Naive thymus-derived CD8-positive, alpha-beta T cell (primary cell): Measurements from ENCODE around the gene TEAD1. TPM values are rescaled to one million over a fixed set of nuclear protein-coding genes. Genes with fewer than 3 reads are reported as not detected.

Experiments used
- ATAC-seq, 2 donors: fragments of 150-1000 bp; cut with Tn5 transposase in 1 of 2; sonication (Bioruptor Pico), chemical (Tn5 transposase) in 1 of 2; 1 replicate in 1 of 2; 2 replicates in 1 of 2; pipeline ENCODE4 v1.10.0; 2021; ENCODE audit warnings: mild to moderate bottlenecking in 2 of 2, moderate library complexity in 2 of 2
- POLR2A ChIA-PET: fragments of 350-600 bp; sonication (Branson Sonifier 250); formaldehyde crosslinking; loops from one replicate; lab custom pipeline; 2021; ENCODE audit warnings: antibody characterized with exemption; lab: Charles Lee
- DNase-seq, 10 donors: peaks; one replicate each; pipeline versions ENCODE4 v3.0.0 to v3.0.0-alpha.2; 2020 to 2022
- H3K27ac Mint-ChIP-seq, 10 donors: one replicate each; pipeline ENCODE4 v1.8.0; 2020 to 2022; ENCODE audit warnings: mild to moderate bottlenecking in 10 of 10, mixed read lengths in 10 of 10, moderate library complexity in 4 of 10, inconsistent platforms in 1 of 10
- H3K27me3 Mint-ChIP-seq, 5 donors: one replicate each; pipeline ENCODE4 v1.8.0; 2021 to 2022; ENCODE audit warnings: mixed read lengths in 5 of 5
- H3K36me3 Mint-ChIP-seq, 3 donors: one replicate each; pipeline ENCODE4 v1.8.0; 2020 to 2022; ENCODE audit warnings: mixed read lengths in 3 of 3, mild to moderate bottlenecking in 2 of 3, inconsistent platforms in 1 of 3
- H3K4me1 Mint-ChIP-seq, 4 donors: one replicate each; pipeline ENCODE4 v1.8.0; 2021 to 2022; ENCODE audit warnings: mixed read lengths in 4 of 4
- H3K4me3 Mint-ChIP-seq, 10 donors: one replicate each; pipeline ENCODE4 v1.8.0; 2020 to 2022; ENCODE audit warnings: mild to moderate bottlenecking in 10 of 10, mixed read lengths in 10 of 10, moderate library complexity in 6 of 10, inconsistent platforms in 1 of 10
- H3K9me3 Mint-ChIP-seq, 9 donors: one replicate each; pipeline ENCODE4 v1.8.0; 2020 to 2022; ENCODE audit warnings: mixed read lengths in 9 of 9, mild to moderate bottlenecking in 3 of 9, inconsistent platforms in 1 of 9, moderate library complexity in 1 of 9
- polyA plus RNA-seq, 3 donors: library from polyadenylated mRNA; unstranded; fragments of 300-500 nt; fragmentation: Illumina TruSeq; gene quantifications; one replicate each; pipeline ENCODE4 v1.2.3, GENCODE V29; 2021
- total RNA-seq, 8 experiments: library from RNA in 2 of 8; stranded (reverse) in 2 of 8; gene quantifications; one replicate each; pipeline ENCODE4 v1.2.3 and lab custom pipeline; 2021 to 2026

Gene TEAD1
- total and polyA plus RNA-seq, 5 experiments from 2014 or later: not detected

DNA sequence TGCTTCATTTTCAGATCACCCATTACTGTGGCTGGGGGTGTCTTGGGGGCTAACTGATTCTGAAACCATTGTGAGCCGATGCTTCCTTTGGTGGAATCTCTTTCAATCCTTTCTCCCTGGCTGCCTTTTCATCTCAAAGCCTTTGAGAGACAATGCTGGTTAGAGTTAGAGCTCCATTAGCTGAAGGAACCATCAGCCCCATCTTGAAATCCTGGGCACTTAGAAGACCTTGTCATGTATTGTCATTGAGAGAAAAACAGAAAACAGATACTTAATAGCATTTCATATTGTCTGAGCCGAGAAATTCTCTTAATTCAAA is 6.7 kb downstream of the TEAD1 start:
- DNase-seq (no peak), ATAC-seq (no peak)
- Mint-ChIP-seq H3K9me3 (peaks cover 0 to 18% (median 5%) of the 10 kb centered on the region in 9 donors), H3K36me3 (peaks cover 0 to 2% (median 0%) of the 10 kb centered on the region in 3 donors), H3K4me1 (peaks cover 0 to 8% (median 1%) of the 10 kb centered on the region in 4 donors), H3K4me3 (peak overlapping the region in 1 of 10 donors; percentile 12), H3K27me3 (peaks cover 57 to 100% (median 75%) of the 10 kb centered on the region in 5 donors), H3K27ac (no peak overlapping the region)
- POLR2A ChIA-PET: no interaction called here

GRCh38 chr11:12681466-12681865 is 7.2 kb downstream of the TEAD1 start:
- no peak for DNase-seq
- H3K36me3 Mint-ChIP-seq: peaks cover 0 to 2% (median 0%) of the 10 kb centered on the region in 3 donors
- ATAC-seq: no peak
- peaks cover 0 to 18% (median 4%) of the 10 kb centered on the region in 9 donors for H3K9me3 Mint-ChIP-seq
- peaks cover 52 to 98% (median 71%) of the 10 kb centered on the region in 5 donors for H3K27me3 Mint-ChIP-seq
- no peak overlapping the region for H3K4me3 Mint-ChIP-seq
- H3K27ac Mint-ChIP-seq: no peak overlapping the region
- POLR2A ChIA-PET: no interaction called here
- H3K4me1 Mint-ChIP-seq: peaks cover 0 to 8% (median 1%) of the 10 kb centered on the region in 4 donors

GRCh38 chr11:12682288-12682687 is 8.1 kb downstream of the TEAD1 start:
- POLR2A ChIA-PET: no interaction called here
- ATAC-seq (no peak), DNase-seq (no peak)
- Mint-ChIP-seq H3K9me3 (peaks cover 0 to 12% (median 3%) of the 10 kb centered on the region in 9 donors), H3K36me3 (peaks cover 0 to 2% (median 0%) of the 10 kb centered on the region in 3 donors), H3K4me1 (peaks cover 0 to 8% (median 1%) of the 10 kb centered on the region in 4 donors), H3K27me3 (peaks cover 51 to 96% (median 73%) of the 10 kb centered on the region in 5 donors), H3K4me3 (no peak overlapping the region), H3K27ac (no peak overlapping the region)

GRCh38 chr11:12682737-12683500 is 8.7 kb downstream of the TEAD1 start:
- no peak overlapping the region for H3K4me3 Mint-ChIP-seq
- H3K9me3 Mint-ChIP-seq: peaks cover 0 to 9% (median under 1%) of the 10 kb centered on the region in 9 donors
- peaks cover 49 to 96% (median 74%) of the 10 kb centered on the region in 5 donors for H3K27me3 Mint-ChIP-seq
- H3K36me3 Mint-ChIP-seq: peaks cover 0 to 2% (median 0%) of the 10 kb centered on the region in 3 donors
- peaks cover 0 to 8% (median 1%) of the 10 kb centered on the region in 4 donors for H3K4me1 Mint-ChIP-seq
- DNase-seq (no peak), ATAC-seq (no peak)
- no peak overlapping the region for H3K27ac Mint-ChIP-seq
- POLR2A ChIA-PET: no interaction called here

GRCh38 chr11:12683874-12684273 is 9.7 kb downstream of the TEAD1 start:
- H3K4me1 Mint-ChIP-seq: peaks cover 0 to 8% (median 1%) of the 10 kb centered on the region in 4 donors
- peaks cover 46 to 96% (median 73%) of the 10 kb centered on the region in 5 donors for H3K27me3 Mint-ChIP-seq
- ATAC-seq (no peak), DNase-seq (no peak)
- no peak overlapping the region for H3K27ac Mint-ChIP-seq
- peaks cover 0 to 7% (median 0%) of the 10 kb centered on the region in 9 donors for H3K9me3 Mint-ChIP-seq
- POLR2A ChIA-PET: no interaction called here
- H3K4me3 Mint-ChIP-seq: no peak overlapping the region
- peaks cover 0 to 2% (median 0%) of the 10 kb centered on the region in 3 donors for H3K36me3 Mint-ChIP-seq

DNA sequence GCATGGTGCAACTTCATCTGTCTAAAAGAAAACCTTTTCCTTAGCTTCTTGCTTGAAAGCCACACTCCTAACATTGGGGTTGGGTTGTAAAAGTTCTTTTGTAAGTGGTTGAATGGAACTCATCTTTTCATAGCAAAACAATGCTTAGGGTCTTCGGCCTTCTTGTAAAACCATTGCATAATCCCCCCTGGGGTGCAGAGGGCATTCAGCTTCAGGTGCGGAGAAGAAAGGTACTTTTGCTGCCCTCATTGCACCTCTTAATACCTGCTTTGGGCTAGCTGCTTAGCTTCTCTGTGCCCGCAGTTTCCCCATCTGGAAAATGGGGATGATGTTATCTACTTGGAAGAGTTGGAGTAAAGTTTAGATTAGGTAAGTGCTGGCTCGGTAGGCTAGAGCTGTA is 10.1 kb downstream of the TEAD1 start:
- DNase-seq (no peak), ATAC-seq (no peak)
- H3K27ac Mint-ChIP-seq: peak overlapping the region in 1 of 10 donors; percentile 24
- H3K9me3 Mint-ChIP-seq: peaks cover 0 to 7% (median 0%) of the 10 kb centered on the region in 9 donors
- H3K4me3 Mint-ChIP-seq: no peak overlapping the region
- no peaks in the 10 kb centered on the region for H3K36me3 Mint-ChIP-seq
- POLR2A ChIA-PET: no interaction called here
- peaks cover 0 to 8% (median 1%) of the 10 kb centered on the region in 4 donors for H3K4me1 Mint-ChIP-seq
- peaks cover 46 to 96% (median 73%) of the 10 kb centered on the region in 5 donors for H3K27me3 Mint-ChIP-seq

DNA sequence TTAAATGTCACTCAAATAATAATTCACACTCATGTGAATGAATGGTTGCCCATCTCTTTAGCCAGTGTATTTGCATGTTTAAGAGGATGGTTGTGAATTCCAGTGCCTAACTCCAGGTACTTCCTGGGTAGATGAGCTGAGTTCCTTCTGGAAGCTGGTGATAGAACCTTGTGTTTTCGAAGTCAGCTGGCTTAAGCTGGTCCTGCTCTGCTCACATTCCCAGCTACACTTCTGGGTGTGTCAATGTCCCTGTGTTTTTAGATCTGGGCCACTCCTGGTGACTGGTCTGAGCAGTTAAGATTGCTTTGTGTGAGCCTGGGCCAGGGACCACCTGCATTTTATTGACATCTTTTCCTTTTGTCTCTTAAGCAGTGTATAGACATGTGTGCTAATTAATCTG is 10.6 kb downstream of the TEAD1 start:
- no peak overlapping the region for H3K27ac Mint-ChIP-seq
- no peaks in the 10 kb centered on the region for H3K36me3 Mint-ChIP-seq
- peaks cover 46 to 95% (median 72%) of the 10 kb centered on the region in 5 donors for H3K27me3 Mint-ChIP-seq
- H3K4me1 Mint-ChIP-seq: peaks cover 0 to 8% (median 1%) of the 10 kb centered on the region in 4 donors
- ATAC-seq: no peak
- H3K4me3 Mint-ChIP-seq: no peak overlapping the region
- POLR2A ChIA-PET: no interaction called here
- DNase-seq: no peak
- peaks cover 0 to 7% (median 0%) of the 10 kb centered on the region in 9 donors for H3K9me3 Mint-ChIP-seq

GRCh38 chr11:12685229-12685628 is 11.0 kb downstream of the TEAD1 start:
- peaks cover 0 to 7% (median 0%) of the 10 kb centered on the region in 9 donors for H3K9me3 Mint-ChIP-seq

GRCh38 chr11:12686246-12687060 is 12.2 kb downstream of the TEAD1 start:
- peaks cover 0 to 2% (median 0%) of the 10 kb centered on the region in 9 donors for H3K9me3 Mint-ChIP-seq
- no peak for ATAC-seq
- no peak overlapping the region for H3K4me3 Mint-ChIP-seq
- no peaks in the 10 kb centered on the region for H3K36me3 Mint-ChIP-seq
- POLR2A ChIA-PET: no interaction called here
- H3K27me3 Mint-ChIP-seq: peaks cover 48 to 95% (median 70%) of the 10 kb centered on the region in 5 donors
- no peak overlapping the region for H3K27ac Mint-ChIP-seq
- H3K4me1 Mint-ChIP-seq: peaks cover 0 to 3% (median 0%) of the 10 kb centered on the region in 4 donors
- DNase-seq: no peak

More at GRCh38 chr11:12685229-12685628, 11.0 kb downstream of the TEAD1 start:
- Mint-ChIP-seq H3K36me3 (no peaks in the 10 kb centered on the region), H3K27ac (no peak overlapping the region), H3K27me3 (peaks cover 45 to 95% (median 71%) of the 10 kb centered on the region in 5 donors), H3K4me3 (no peak overlapping the region), H3K4me1 (peaks cover 0 to 5% (median 1%) of the 10 kb centered on the region in 4 donors)
- POLR2A ChIA-PET: no interaction called here
- ATAC-seq (no peak), DNase-seq (no peak)

GRCh38 chr11:12687216-12687623 is 13.0 kb downstream of the TEAD1 start:
- Mint-ChIP-seq H3K4me3 (no peak overlapping the region), H3K27ac (no peak overlapping the region), H3K4me1 (peaks cover 0 to 1% (median 0%) of the 10 kb centered on the region in 4 donors), H3K36me3 (no peaks in the 10 kb centered on the region), H3K27me3 (peaks cover 44 to 95% (median 66%) of the 10 kb centered on the region in 5 donors), H3K9me3 (peaks cover 0 to 2% (median 0%) of the 10 kb centered on the region in 9 donors)
- ATAC-seq (no peak), DNase-seq (no peak)
- POLR2A ChIA-PET: no interaction called here

DNA sequence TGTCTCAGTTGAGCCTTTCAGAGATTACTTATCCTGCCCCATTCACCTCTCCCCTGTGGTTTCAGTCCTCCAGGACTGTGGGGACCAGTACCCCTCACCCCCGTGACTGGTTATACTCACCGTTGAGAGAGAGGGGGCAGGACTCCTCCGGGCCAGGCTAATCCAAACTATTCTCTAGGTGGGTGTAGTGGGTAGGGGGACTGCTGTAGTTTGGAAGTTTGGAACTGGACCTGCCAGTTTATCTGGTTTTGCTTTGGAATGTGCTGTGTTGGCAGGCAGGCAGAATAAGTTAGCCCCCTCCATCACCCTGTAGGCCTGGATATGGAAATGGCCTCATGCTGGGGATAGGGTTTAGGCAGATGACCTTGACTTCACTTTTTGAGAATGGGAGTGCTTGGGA is 13.5 kb downstream of the TEAD1 start:
- Mint-ChIP-seq H3K27ac (no peak overlapping the region), H3K4me3 (no peak overlapping the region), H3K9me3 (peaks cover 0 to 2% (median 0%) of the 10 kb centered on the region in 9 donors), H3K27me3 (peaks cover 40 to 95% (median 62%) of the 10 kb centered on the region in 5 donors), H3K4me1 (no peaks in the 10 kb centered on the region), H3K36me3 (no peaks in the 10 kb centered on the region)
- ATAC-seq: no peak
- no peak for DNase-seq
- POLR2A ChIA-PET: no interaction called here

GRCh38 chr11:12689029-12689755 is 15.0 kb downstream of the TEAD1 start:
- POLR2A ChIA-PET: no interaction called here
- no peak overlapping the region for H3K4me3 Mint-ChIP-seq
- H3K36me3 Mint-ChIP-seq: no peaks in the 10 kb centered on the region
- H3K9me3 Mint-ChIP-seq: peaks cover 0 to 2% (median 0%) of the 10 kb centered on the region in 9 donors
- DNase-seq (no peak), ATAC-seq (no peak)
- no peak overlapping the region for H3K27ac Mint-ChIP-seq
- H3K4me1 Mint-ChIP-seq: peaks cover 0 to 6% (median 4%) of the 10 kb centered on the region in 4 donors
- H3K27me3 Mint-ChIP-seq: peaks cover 33 to 94% (median 68%) of the 10 kb centered on the region in 5 donors
